NCI-H2081 (cell line): ENCODE results near the gene SRP54.
A peak's percentile ranks its signal among the peaks of the same experiment; 100 is the strongest.
"Not testable (repeated sequence)": the region's sequence is repeated elsewhere in the genome, so short reads cannot be mapped to it uniquely, and the experiment has no call there.

Source experiments
- DNase-seq, 2 experiments: peaks; one replicate each; lab custom pipeline; 2025; lab: John Stamatoyannopoulos, UW

The SRP54 gene

DNA sequence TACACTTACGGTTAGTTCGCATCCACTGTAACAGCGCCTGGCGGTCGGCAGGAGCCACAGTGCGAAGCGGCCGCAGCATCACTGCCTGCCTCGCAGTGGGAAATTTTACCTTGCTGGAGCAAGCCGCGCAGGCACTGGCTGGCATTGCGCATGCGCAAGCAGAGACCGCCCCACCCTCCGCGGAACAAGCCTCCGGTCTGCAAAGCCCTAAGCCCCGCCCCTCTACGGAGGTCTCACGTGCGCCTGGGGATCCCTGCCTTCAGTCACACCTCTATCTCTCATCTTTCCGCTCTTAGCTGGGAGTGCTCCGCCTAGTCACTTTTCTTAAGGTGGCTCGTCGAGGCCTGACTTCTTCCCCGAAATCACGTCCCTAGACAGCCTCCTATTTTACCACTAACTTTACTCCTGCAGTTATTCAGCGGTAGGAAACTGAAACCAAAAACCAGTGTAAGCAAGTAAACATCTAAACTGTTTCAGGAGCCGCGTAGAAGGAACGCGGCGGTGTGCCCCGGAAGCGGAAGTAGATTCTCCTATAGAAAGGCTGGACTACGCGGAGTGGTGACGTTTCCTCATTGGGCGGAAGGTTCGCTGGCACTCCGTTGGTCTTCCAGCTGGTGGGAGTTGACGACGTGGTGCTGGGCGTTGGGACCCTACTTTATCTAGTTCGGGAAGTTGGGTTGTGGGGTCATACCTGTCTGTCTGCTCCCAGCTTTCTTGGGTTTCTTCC lies at the start of gene SRP54:
SRP54 (plus strand) TSS at position 572 of the 727 bp plus-strand sequence. CDS start 13,718 bp downstream, outside the sequence.
- DNase-seq, result peak; percentile 98 to 99

DNA sequence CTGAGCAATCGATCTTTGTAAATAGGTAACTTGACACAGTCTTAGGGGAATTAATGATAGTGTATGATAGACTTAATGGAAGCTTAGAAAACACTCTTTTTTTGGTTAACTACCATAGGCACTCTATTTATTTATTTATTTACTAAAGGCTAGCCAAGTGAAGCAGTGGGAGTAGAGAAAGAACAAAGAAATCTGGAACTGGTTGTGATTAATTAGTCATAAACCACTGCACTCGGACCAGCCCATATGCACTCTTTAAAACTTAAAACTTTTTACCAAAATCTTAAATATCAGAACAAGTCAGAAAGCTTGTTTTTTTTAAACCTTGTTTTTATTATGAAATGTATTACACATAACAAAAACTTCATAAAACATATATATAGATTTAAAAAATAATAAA lies 49.5 kb upstream of the SRP54 start:
- DNase-seq, result no peak

DNA sequence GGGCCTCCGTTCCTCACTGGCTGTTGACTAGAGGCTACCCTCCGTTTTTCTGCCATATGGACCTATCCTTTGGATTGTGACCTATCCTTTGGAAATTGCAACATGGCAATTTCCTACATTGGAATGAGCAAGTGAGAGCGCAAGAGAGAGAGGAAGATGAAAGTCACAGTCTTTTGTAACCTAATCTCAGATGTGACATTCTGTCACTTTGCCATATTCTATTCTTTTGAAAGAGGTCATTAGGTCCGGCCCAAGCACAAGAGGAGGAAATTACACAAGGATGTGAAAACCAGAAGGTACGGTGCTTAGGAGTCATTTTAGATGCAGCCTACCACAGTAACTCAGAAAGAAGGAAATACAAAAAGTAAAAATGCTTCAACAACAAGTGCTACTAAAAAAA lies 47.3 kb upstream of the SRP54 start:
- no peak for DNase-seq

GRCh38 chr14:34937442-34937841 lies 45.4 kb upstream of the SRP54 start:
- DNase-seq, result no peak

GRCh38 chr14:34937876-34938275 lies 44.9 kb upstream of the SRP54 start:
- DNase-seq, result no peak

DNA sequence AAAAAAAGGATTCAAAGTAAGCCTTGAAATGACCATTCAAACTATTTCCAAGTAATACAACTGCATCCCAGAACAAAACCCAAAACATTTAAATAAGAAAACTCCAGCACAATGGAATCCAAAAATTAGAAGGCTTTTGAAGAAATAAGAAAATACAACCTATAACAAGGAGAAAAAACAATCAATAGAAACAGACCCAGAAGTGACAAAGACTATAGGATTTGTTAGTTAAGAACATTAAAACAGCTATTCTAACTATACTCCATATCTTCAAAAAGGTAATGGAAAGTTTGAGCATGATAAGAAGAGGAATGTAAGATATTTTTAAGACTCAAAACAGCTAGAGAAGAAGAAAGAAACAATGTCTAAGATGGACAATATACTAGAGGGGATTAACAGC lies 39.3 kb upstream of the SRP54 start:
- DNase-seq, result no peak

GRCh38 chr14:34944744-34945143 lies 38.0 kb upstream of the SRP54 start:
- no peak for DNase-seq

DNA sequence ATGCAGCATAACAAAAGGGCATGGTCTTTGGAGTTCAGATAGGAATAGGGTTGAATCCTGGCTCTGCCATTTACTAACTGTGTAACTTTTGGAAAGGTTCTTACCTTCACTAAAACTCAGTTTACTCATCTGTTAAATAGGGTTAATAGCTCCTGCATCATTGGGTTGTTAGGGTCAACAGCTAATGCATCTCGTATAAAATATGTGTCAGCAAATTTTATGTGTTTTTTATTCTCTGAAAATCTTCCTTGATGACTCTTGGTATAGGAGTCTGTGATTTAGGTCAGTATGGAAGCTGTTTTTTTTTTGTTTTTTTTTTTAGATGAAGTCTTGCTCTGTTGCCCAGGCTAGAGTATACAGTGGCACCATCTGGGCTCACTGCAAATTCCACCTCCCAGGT lies 36.1 kb upstream of the SRP54 start:
- no peak for DNase-seq

GRCh38 chr14:34951286-34951685 lies 31.5 kb upstream of the SRP54 start:
- no peak for DNase-seq

- DNase-seq, result no peak
Observed at GRCh38 chr14:34956931-34957330, 25.9 kb upstream of the SRP54 start.

- DNase-seq, result no peak
Observed at GRCh38 chr14:34957771-34958286, 25.0 kb upstream of the SRP54 start.

- DNase-seq, result not testable (repeated sequence)
Observed at GRCh38 chr14:34962106-34962505, 20.7 kb upstream of the SRP54 start.

GRCh38 chr14:34964977-34965764 lies 17.6 kb upstream of the SRP54 start:
- no peak for DNase-seq

GRCh38 chr14:34965912-34966311 lies 16.9 kb upstream of the SRP54 start:
- DNase-seq, result no peak

- DNase-seq, result no peak
Observed at GRCh38 chr14:34966413-34966812, 16.4 kb upstream of the SRP54 start.

DNA sequence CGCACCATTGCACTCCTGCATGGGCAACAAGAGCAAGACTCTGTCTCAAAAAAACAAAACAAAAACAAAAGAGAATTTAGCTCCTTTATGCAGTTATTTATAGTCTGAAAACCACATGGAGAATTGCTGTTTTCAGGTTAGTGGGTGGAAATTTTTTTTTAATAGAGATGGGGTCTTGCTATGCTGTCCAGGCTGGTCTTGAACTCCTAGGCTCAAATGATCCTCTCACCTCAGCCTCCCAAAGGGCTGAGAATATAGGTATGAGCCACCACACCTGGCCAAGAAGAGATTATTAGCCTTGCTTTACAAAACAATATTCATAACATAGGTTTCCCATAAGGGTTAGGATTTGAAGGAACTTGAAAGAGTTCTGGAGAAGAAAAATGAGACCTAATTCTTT lies 12.1 kb upstream of the SRP54 start:
- DNase-seq, result no peak

- DNase-seq, result no peak
Observed at GRCh38 chr14:34971381-34971780, 11.4 kb upstream of the SRP54 start.

- no peak for DNase-seq
Observed at GRCh38 chr14:34971801-34972200, 11.0 kb upstream of the SRP54 start.

DNA sequence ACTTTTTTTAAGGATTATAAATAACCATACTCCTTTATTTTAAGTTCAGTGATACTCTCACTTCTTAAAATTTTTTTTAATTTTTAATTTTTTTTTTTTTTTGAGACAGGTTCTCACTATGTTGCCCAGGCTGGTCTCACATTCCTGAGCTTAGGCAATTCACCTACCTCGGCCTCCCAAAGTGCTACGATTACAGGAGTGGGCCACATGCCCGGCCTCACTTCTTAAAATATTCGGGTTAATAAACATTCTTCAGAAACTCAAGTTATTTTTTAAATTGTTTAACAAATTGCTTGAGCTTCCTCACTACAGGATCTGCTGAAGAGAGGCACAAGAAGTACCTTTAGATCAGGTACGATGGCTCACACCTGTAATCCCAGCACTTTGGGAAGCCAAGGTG lies 4.3 kb upstream of the SRP54 start:
- no peak for DNase-seq

DNA sequence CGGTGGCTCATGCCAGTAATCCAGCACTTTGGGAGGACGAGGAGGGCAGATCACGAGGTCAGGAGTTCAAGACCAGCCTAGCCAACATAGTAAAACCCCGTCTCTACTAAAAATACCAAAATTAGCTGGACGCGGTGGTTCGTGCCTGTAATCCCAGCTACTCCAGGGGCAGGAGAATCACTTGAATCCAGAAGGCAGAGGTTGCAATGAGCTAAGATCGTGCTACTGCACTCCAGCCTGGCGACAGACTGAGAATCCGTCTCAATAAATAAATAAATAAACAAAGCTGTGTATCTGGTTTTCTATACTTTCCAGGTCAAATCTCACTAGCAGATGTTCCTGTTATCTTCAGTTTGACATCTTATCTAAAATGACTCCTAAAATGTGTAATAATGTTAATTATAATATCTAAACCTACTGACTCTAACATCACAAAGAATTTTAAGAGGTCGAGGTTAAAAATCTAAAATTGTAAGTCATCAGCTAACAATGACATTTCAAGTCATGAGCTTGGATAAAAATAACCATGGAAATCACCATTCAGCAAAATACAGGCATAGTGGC lies 2.4 kb upstream of the SRP54 start:
- no peak for DNase-seq

DNA sequence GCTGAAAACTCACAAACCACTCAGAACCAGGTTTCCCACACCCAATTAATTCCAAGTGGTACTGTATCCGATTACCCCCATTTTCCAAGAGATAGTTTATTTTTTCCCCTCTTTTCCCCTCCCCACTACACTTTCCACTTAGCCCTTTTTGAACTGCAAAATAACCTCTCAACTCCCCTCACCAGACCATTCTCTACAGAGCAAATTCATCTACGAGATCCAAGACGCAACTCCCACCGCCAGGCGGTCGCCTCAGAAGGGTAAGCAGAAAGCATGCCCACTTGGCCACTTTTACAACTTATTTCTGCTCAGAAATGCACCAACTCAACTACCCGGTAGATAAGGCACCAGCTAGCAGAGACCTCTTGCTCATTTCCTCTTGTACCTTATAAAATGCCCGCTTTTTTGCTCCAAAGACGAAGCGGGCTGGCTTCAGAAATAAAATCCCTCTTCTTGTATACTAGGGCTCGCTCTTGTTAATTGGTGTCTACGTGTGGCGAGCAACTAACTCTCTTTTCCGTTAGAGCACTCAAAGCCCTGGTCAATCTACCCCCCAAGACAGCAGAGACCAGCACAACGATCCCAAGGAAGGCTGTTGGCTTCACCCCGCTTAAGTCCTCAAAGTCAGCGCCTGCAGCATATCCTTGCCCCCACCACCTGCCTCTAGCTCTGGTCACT lies 910 bp upstream of the SRP54 start:
- DNase-seq, result no peak

DNA sequence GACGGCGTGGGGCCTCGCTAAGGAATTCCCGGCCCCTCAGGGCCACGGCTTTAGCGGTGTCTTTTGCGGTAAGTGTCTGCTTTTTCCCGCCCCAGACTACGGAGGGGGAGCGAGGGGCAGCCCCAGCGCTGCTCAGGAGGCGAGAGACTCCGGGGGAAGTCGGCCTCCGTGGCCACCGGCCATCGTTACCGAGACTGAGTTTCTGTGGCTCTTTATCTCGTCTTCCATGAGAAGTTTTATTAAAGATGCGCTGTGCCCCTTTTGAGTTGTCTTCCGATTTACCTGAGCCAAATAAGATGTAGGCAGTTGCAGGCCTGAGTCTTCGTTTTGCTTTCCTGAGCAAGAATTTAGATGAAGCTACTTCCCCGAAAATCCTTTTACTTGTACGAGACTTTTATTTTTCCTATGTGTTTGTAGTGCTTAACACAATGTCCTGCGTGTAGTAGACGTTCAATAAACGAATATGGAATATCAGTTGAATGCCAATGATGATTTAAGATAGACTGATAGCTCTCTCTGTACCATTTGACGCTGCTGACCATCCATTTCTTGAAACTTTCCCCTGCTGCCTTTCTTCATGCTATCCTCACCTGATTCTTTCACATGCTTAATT lies 462 bp downstream of the SRP54 start:
- DNase-seq, result peak in 1 of 2 experiments; percentile 28
